ENCODE data around the gene SULT4A1.
A peak's percentile ranks its signal among the peaks of the same experiment; 100 is the strongest.

SULT4A1 gene

GRCh38 chr22:43827926-43828724, 34.2 kb downstream of the SULT4A1 start:
- H3K4me1 Mint-ChIP-seq, result peaks cover 63% of the 10 kb centered on the region
- H3K9me3 Mint-ChIP-seq, result no peaks in the 10 kb centered on the region
- no peak overlapping the region for H3K4me3 Mint-ChIP-seq
- no peak overlapping the region for H3K27ac Mint-ChIP-seq
- no peak for TF ChIP-seq CTCF (IDR thresholded peaks at IDR 0.05)
- H3K27me3 Mint-ChIP-seq (ENCODE audit: low read depth, poor library complexity), result peaks cover 2% of the 10 kb centered on the region
- peaks cover 9% of the 10 kb centered on the region for H3K36me3 Mint-ChIP-seq (ENCODE audit: low read depth)
- no peak for DNase-seq

- Mint-ChIP-seq H3K4me1 (peaks cover 68% of the 10 kb centered on the region), H3K27ac (peak overlapping the region; percentile 7), H3K36me3 (ENCODE audit: low read depth) (peaks cover 9% of the 10 kb centered on the region), H3K27me3 (ENCODE audit: low read depth, poor library complexity) (peaks cover 2% of the 10 kb centered on the region), H3K4me3 (no peak overlapping the region), H3K9me3 (no peaks in the 10 kb centered on the region)
- DNase-seq, result no peak
- no peak for TF ChIP-seq CTCF (IDR thresholded peaks at IDR 0.05)
These were observed 35.1 kb downstream of the SULT4A1 start for GRCh38 chr22:43827003-43827735.

- DNase-seq, result no peak
- no peak for TF ChIP-seq CTCF (IDR thresholded peaks at IDR 0.05)
- H3K4me1 Mint-ChIP-seq, result peaks cover 70% of the 10 kb centered on the region
- H3K27ac Mint-ChIP-seq, result no peak overlapping the region
- H3K27me3 Mint-ChIP-seq (ENCODE audit: low read depth, poor library complexity), result peaks cover 2% of the 10 kb centered on the region
- peaks cover 9% of the 10 kb centered on the region for H3K36me3 Mint-ChIP-seq (ENCODE audit: low read depth)
- H3K4me3 Mint-ChIP-seq, result no peak overlapping the region
- H3K9me3 Mint-ChIP-seq, result no peaks in the 10 kb centered on the region
These were observed 35.9 kb downstream of the SULT4A1 start for GRCh38 chr22:43826142-43827002.

GRCh38 chr22:43825651-43826050, 36.7 kb downstream of the SULT4A1 start:
- Mint-ChIP-seq H3K36me3 (ENCODE audit: low read depth) (peaks cover 9% of the 10 kb centered on the region), H3K9me3 (no peaks in the 10 kb centered on the region), H3K27ac (no peak overlapping the region), H3K27me3 (ENCODE audit: low read depth, poor library complexity) (peaks cover 2% of the 10 kb centered on the region), H3K4me3 (no peak overlapping the region), H3K4me1 (peaks cover 74% of the 10 kb centered on the region)
- DNase-seq, result no peak
- no peak for TF ChIP-seq CTCF (IDR thresholded peaks at IDR 0.05)

GRCh38 chr22:43824724-43825420, 37.4 kb downstream of the SULT4A1 start:
- H3K27me3 Mint-ChIP-seq (ENCODE audit: low read depth, poor library complexity), result peaks cover 2% of the 10 kb centered on the region
- peaks cover 68% of the 10 kb centered on the region for H3K4me1 Mint-ChIP-seq
- peaks cover 9% of the 10 kb centered on the region for H3K36me3 Mint-ChIP-seq (ENCODE audit: low read depth)
- H3K4me3 Mint-ChIP-seq, result no peak overlapping the region
- no peak for DNase-seq
- TF ChIP-seq CTCF (IDR thresholded peaks at IDR 0.05), result no peak
- peak overlapping the region; percentile 43 for H3K27ac Mint-ChIP-seq
- no peaks in the 10 kb centered on the region for H3K9me3 Mint-ChIP-seq
